ENCODE measurements around the gene EBF3. TPM values are rescaled to one million over a fixed set of nuclear protein-coding genes. Genes with fewer than 3 reads are reported as not detected.

EBF3 gene
- total RNA-seq, 4 donors from 2014 or later = 5.5 to 10.4 (median 8.2) TPM

DNA sequence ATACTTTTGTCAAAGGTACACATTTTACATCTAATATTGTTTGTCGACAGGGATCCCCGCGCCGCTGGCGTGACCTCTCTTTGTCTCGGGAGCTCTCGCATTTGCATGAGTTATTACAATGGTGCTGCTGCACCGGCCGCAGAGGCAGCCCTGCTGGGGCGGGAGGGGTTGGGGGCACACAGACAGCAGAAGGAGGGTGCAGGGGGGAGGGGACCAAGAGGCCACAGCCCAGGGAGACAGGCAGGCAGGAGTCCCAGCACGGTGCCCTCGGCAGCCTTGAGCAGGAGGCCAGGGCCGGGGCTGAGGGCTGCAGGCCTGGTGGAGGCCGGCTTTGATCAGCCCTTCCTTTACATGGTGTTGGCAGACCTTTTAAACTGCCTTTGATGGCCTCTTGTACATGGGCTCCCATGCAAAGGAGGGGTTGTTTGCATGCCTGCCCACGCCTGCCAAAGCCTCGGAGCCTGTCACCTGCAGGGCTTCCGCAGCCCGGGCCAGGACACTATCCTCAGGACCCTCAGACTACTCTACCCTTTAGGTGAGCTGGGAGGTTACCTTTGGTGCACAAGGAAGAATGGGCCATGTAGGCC lies 95.5 kb downstream of the EBF3 start:
- no peaks in the 10 kb centered on the region for H3K4me1 ChIP-seq
- no peak overlapping the region for H3K27ac ChIP-seq
- no peak overlapping the region for H3K4me3 ChIP-seq
- intact Hi-C loops (cut with DNase I; ENCODE audit: low total_unique reads) (no loop called here), in situ Hi-C loops (cut with MboI; ENCODE audit: low sequenced_read_pairs in 4 of 4) (no loop called here)
- no peaks in the 10 kb centered on the region for H3K27me3 ChIP-seq
- ATAC-seq (no peak), DNase-seq (no peak)
- H3K36me3 ChIP-seq = no peaks in the 10 kb centered on the region
- H3K9me3 ChIP-seq = no peaks in the 10 kb centered on the region
- TF ChIP-seq POLR2A (IDR thresholded peaks at IDR 0.05) (no peak), CTCF (IDR thresholded peaks at IDR 0.05 in 4 of 5, conservative IDR thresholded peaks at IDR 0.05 in 1 of 5) (no peak)

GRCh38 chr10:129867631-129868179 lies 96.4 kb downstream of the EBF3 start:
- TF ChIP-seq POLR2A (IDR thresholded peaks at IDR 0.05) (no peak), CTCF (IDR thresholded peaks at IDR 0.05 in 4 of 5, conservative IDR thresholded peaks at IDR 0.05 in 1 of 5) (no peak)
- DNase-seq (no peak), ATAC-seq (no peak)
- Histone ChIP-seq H3K9me3 (no peaks in the 10 kb centered on the region), H3K36me3 (no peaks in the 10 kb centered on the region), H3K27ac (no peak overlapping the region), H3K4me3 (no peak overlapping the region), H3K4me1 (no peaks in the 10 kb centered on the region), H3K27me3 (no peaks in the 10 kb centered on the region)
- in situ Hi-C loops (cut with MboI; ENCODE audit: low sequenced_read_pairs in 4 of 4) (no loop called here), intact Hi-C loops (cut with DNase I; ENCODE audit: low total_unique reads) (no loop called here)

DNA sequence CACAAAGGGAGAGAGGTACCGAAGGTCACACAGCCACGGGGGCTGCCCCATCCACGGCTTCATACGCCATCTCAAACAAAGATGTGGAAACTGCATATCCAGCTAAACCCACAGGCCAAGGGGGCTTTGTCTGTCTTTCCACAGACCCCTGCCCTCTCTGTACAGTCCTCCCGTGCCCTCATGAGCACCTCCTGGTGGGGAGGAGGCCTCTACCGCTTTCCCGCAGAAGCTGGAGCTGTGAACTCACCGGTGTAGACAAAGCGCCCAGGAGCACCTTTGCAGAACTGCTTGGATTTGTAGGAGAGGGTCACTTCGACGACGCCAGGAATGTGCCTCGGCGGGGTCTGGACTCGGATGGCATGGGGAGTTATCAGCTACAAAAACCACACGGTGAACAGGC lies 97.2 kb downstream of the EBF3 start:
- no peaks in the 10 kb centered on the region for H3K36me3 ChIP-seq
- no peak overlapping the region for H3K27ac ChIP-seq
- H3K4me1 ChIP-seq = no peaks in the 10 kb centered on the region
- DNase-seq = no peak
- TF ChIP-seq POLR2A (IDR thresholded peaks at IDR 0.05) (no peak), CTCF (IDR thresholded peaks at IDR 0.05 in 4 of 5, conservative IDR thresholded peaks at IDR 0.05 in 1 of 5) (no peak)
- no peaks in the 10 kb centered on the region for H3K27me3 ChIP-seq
- H3K4me3 ChIP-seq = no peak overlapping the region
- no peaks in the 10 kb centered on the region for H3K9me3 ChIP-seq
- in situ Hi-C loops (cut with MboI; ENCODE audit: low sequenced_read_pairs in 4 of 4) = no loop called here
- intact Hi-C loops (cut with DNase I; ENCODE audit: low total_unique reads) = no loop called here
- no peak for ATAC-seq

GRCh38 chr10:129865960-129866359 lies 98.1 kb downstream of the EBF3 start:
- no peaks in the 10 kb centered on the region for H3K4me1 ChIP-seq
- no peak overlapping the region for H3K4me3 ChIP-seq
- intact Hi-C loops (cut with DNase I; ENCODE audit: low total_unique reads) (no loop called here), in situ Hi-C loops (cut with MboI; ENCODE audit: low sequenced_read_pairs in 4 of 4) (no loop called here)
- no peak overlapping the region for H3K27ac ChIP-seq
- H3K27me3 ChIP-seq = no peaks in the 10 kb centered on the region
- TF ChIP-seq POLR2A (IDR thresholded peaks at IDR 0.05) (no peak), CTCF (IDR thresholded peaks at IDR 0.05 in 4 of 5, conservative IDR thresholded peaks at IDR 0.05 in 1 of 5) (no peak)
- DNase-seq (no peak), ATAC-seq (no peak)
- no peaks in the 10 kb centered on the region for H3K36me3 ChIP-seq
- no peaks in the 10 kb centered on the region for H3K9me3 ChIP-seq

DNA sequence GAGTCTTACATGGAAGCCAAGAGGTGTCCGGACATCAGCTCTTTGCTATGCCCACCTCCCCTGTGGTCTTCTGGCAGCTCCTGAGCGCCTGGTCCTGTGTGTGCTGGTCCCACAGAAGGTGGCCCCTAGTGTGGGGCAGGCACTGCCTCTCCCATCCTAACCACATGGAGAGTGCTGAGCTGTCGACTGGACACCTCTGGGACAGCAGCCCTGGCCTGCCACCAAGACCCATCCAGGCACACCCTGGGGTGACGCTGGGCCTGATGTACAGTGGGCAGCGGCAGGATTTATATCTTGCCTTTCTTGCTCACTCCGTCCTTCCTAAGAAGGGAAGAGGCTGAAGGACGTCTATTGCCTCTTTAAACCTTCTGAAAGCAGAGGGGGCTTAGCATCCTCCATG lies 98.7 kb downstream of the EBF3 start:
- no peaks in the 10 kb centered on the region for H3K36me3 ChIP-seq
- DNase-seq = no peak

More for the DNA sequence above, 98.7 kb downstream of the EBF3 start:
- Histone ChIP-seq H3K9me3 (no peaks in the 10 kb centered on the region), H3K27ac (no peak overlapping the region), H3K4me3 (no peak overlapping the region), H3K27me3 (no peaks in the 10 kb centered on the region), H3K4me1 (no peaks in the 10 kb centered on the region)
- ATAC-seq = no peak
- intact Hi-C loops (cut with DNase I; ENCODE audit: low total_unique reads) = no loop called here
- in situ Hi-C loops (cut with MboI; ENCODE audit: low sequenced_read_pairs in 4 of 4) = no loop called here
- TF ChIP-seq CTCF (IDR thresholded peaks at IDR 0.05 in 4 of 5, conservative IDR thresholded peaks at IDR 0.05 in 1 of 5) (no peak), POLR2A (IDR thresholded peaks at IDR 0.05) (no peak)

All from gastrocnemius medialis (tissue), 4 donors.